HG03025 (cell line): Measurements from ENCODE around the gene FBXL2.
"Not testable (repeated sequence)": the region's sequence is repeated elsewhere in the genome, so short reads cannot be mapped to it uniquely, and the experiment has no call there.

Experiments
- ATAC-seq: cut with Tn5 transposase; IDR thresholded peaks from one replicate; pipeline ENCODE4 v1.9.1; 2021; ENCODE audit warnings: mild to moderate bottlenecking, moderate library complexity; ENCODE audit not compliant: unreplicated experiment, low FRiP score

FBXL2 gene

GRCh38 chr3:33314993-33315392 is 37.8 kb downstream of the FBXL2 start:
- no peak for ATAC-seq

GRCh38 chr3:33315826-33316225 is 38.6 kb downstream of the FBXL2 start:
- ATAC-seq, result no peak

GRCh38 chr3:33317963-33318709 is 40.9 kb downstream of the FBXL2 start:
- no peak for ATAC-seq

GRCh38 chr3:33318710-33319380 is 41.6 kb downstream of the FBXL2 start:
- no peak for ATAC-seq

DNA sequence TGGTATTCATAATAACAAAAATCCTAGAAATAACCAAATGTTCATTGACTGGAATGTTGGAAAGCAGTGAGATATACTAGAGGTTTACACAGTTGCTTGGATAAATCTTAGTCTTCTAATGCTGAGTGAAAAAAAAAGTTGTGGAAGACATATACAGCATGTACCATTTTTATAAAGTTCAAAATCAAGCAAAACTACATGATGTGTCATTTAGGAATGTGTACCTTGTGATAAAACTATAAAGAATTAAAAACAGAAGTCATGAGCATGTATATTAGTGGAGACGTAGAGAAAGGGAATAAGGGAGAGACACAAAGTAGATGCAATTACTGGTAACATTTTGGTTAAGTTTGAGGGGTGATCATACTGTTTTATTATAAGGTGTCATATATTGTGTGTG is 45.2 kb downstream of the FBXL2 start:
- ATAC-seq, result no peak

- no peak for ATAC-seq
These were observed 54.2 kb downstream of the FBXL2 start for GRCh38 chr3:33331414-33331813.

DNA sequence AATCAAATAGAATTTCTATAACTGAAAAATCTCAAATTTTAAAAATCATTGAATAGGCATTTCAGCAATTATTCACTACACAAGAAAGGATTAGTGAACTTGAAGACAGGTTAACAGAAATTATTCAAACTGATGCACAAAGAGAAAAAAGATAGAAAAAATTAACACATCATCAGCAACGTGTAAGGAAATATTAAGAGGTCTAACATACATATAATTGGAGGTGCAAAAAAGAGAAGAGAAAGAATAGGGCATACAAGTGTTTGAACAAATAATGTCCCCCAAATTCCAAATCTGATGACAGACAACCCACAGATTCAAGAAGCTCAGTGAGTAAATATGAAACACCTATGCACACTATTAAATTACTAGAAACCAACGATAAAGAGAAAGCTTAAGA is 57.1 kb downstream of the FBXL2 start:
- no peak for ATAC-seq

- ATAC-seq, result not testable (repeated sequence)
These were observed 61.8 kb downstream of the FBXL2 start for GRCh38 chr3:33338936-33339465.

- no peak for ATAC-seq
These were observed 62.5 kb downstream of the FBXL2 start for GRCh38 chr3:33339758-33340157.

GRCh38 chr3:33355611-33356010 is 78.4 kb downstream of the FBXL2 start:
- no peak for ATAC-seq

DNA sequence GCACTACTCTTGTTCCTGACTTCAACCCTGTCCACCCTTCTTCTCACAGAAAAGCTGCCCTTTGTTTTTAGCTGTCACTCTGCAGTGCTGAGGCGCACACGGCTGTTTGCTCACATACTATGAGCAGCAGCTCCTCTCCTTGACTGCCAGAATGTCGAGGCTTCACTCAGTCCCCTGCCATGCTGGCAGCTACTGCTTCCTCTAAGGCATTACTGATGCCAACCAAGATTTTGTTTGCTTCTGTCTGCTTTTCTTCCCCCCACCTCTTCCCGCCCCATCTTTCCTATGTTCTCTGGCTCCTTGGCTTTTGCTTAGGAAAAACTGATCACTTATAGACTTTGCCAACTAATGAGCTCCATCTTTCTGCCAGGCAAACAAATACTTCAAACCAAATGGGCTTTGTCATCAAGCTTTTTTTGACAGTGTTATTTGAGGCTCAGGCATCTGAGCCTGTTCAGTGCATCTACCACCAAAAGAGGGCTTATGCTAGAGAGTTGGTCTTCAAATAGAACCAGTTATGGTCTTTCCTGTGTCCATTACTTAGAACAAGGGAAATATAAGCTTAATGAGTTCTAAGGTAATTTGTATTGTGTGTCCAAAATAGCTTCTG is 81.0 kb downstream of the FBXL2 start:
- ATAC-seq, result no peak

GRCh38 chr3:33360136-33360825 is 83.0 kb downstream of the FBXL2 start:
- no peak for ATAC-seq

DNA sequence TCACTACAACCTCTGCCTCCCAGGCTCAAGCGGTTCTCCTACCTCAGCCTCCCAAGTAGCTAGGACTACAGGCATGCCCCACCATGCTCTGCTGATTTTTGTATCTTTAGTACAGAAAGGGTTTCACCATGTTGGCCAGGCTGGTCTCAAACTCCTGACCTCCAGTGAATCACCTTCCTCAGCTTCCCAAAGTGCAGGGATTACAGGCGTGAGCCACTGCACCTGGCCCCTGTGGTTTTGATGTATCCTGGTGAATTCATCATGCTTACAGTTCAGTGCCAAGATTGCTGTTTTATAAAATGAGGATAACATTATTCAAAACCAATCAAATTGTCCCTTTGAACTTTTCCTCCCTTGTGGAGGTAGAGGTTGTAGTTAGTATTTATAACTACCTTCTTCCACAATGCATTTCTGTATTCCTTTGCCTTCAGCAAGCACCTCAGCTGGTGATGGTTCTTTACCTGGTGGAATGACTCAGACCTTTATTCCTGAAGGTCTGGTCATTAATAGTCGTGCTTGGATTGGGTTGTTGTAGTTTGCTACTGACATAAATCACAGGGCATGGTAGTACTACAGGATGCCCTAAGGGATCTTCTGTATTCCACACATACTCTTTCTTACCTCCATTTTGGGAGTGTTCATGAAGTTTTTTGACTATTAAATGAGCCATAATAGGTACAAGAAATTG is 86.0 kb downstream of the FBXL2 start:
- ATAC-seq, result no peak

DNA sequence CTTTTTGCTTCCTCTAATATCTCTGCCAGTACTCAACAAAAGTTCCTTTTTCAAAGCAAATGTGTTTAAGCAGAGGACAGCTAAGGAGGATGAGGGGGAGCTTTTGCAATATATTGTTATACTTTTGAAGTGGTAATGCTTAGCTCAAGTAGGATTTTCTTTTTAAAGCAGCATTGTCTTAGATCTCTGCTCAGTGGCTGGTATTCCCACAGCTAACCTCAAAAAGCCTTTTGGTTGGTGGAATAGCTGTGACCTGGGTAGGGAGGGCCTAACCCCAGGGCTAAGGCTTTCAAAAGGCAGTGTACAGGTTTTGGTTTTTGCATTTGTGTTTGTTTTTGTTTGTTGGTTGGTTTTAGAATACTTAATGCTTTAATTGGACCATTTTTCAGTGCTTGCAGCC is 86.8 kb downstream of the FBXL2 start:
- ATAC-seq, result no peak

DNA sequence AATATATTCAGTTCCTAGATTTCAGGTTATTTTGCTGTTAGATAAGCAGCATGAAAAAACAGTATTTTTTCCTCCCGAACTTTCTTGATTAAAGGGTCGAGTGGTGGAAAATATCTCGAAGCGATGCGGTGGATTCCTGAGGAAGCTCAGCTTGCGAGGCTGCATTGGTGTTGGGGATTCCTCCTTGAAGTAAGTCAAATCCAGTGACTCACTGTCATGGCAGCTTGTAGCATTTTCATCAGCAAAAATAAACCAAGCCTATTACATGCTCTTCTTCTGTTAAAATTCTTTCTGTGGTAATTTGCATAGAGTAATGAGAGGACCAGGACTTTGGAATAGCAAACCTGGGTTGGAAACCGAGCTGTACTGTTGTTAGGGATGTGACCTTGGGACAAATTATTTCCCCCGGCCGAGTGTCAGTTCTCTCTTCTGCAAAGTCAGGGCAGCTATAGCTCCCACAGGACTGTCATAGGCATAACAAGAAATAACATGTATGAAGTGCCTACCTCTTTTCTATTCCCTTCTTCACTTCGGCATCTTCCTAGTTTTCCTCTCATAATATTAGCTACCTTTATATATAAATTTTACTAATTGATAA is 87.4 kb downstream of the FBXL2 start:
- ATAC-seq, result no peak

DNA sequence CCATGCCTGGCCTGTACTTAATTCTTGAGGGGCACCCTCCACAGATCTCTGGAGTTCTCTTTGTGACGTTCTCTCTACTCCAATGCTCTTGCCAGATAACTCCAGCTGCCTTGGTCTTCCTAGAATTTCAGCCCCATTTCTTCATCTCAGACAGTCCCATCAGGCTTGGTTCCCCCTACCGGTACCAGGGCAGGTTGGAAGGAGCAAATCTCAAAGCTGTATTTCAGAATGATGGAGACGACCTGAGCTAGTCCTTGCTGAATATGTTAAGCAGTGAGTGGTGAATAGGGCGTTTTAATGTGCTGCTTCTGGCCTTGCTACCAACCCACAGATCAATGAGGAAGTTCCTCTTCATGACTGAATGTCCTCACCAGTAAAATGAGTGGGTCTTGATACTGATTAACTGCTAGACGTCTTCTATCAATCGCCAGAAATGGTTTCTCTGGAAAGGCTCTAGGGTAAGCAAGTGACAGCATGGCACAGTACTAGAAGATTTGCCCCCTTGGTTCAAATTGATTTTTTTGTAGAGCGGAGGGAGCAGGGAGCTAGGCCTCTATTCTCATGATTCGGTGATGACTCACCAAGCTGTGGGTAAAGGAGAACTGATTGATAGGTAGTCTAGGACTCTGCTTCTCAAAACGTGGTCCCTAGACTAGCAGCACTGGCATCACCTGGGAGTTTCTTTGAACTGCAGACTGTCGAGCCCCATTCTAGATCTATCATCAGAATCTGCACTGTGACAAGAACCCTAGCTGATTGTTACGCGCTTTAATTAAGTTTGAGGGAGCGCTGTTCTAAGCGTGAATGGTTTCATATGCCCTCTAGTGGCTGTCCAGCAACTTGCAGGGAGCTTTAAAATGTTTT is 95.2 kb downstream of the FBXL2 start:
- no peak for ATAC-seq

DNA sequence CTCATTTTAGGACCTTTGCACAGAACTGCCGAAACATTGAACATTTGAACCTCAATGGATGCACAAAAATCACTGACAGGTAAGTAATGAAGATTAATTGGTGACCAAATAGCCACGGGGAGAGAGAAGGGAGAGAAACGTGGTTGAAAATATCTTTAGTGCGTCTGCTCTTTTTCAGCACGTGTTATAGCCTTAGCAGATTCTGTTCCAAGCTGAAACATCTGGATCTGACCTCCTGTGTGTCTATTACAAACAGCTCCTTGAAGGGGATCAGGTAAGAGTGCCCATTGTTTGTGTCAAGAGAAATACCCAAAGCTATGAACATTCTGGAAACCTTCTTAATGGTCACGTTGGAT is 95.8 kb downstream of the FBXL2 start:
- no peak for ATAC-seq

DNA sequence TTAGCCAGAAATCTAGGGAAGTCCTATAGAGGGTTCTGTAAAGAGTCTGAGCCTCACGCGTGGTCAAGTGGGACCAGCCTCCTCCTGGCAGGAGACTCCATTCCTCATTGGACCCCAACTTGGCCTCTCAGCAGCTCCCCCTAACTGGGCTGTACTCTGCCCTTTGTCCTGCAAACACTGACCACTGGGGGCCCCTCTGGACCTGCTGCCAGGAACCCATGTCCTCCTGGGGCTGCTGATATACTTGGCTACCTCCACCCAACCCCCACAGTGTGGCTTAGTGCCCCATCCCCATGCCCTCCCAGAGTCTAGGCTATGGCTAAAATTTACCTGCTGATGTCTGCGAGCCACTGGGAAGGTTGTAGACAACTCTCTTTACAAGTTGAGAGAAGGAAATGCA is 100.2 kb downstream of the FBXL2 start:
- no peak for ATAC-seq

DNA sequence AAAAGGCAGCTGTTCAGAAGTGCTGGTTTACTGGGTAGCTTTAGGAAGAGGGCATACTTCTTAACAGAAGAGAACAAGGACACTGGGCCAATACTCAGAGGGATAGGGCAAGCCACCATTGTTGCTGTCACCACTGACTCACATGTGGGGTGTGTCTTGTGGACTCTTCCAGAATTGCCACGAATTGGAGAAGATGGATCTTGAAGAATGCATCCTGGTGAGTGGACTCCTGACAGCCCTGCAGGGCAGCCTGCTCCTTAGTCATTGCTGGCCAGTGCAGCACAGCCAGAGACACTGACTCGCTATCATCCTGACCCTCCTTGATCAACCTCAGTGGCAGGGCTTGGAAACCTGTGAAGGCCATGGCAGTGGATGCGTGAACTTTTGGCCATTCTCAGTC is 100.7 kb downstream of the FBXL2 start:
- ATAC-seq, result no peak
